Stimulated activated CD8-positive, alpha-beta memory T cell treated with anti-CD3 and anti-CD28 coated beads, Interleukin-15, amount 100 ng/mL, for 24 hours (primary cell): ENCODE results near the gene ASS1.

Experiments used
- DNase-seq: peaks from one replicate; pipeline ENCODE4 v3.0.0-alpha.2; 2020; ENCODE audit warnings: low read depth

The ASS1 gene

GRCh38 chr9:130419521-130420035 is 25.2 kb upstream of the ASS1 start:
- no peak for DNase-seq

DNA sequence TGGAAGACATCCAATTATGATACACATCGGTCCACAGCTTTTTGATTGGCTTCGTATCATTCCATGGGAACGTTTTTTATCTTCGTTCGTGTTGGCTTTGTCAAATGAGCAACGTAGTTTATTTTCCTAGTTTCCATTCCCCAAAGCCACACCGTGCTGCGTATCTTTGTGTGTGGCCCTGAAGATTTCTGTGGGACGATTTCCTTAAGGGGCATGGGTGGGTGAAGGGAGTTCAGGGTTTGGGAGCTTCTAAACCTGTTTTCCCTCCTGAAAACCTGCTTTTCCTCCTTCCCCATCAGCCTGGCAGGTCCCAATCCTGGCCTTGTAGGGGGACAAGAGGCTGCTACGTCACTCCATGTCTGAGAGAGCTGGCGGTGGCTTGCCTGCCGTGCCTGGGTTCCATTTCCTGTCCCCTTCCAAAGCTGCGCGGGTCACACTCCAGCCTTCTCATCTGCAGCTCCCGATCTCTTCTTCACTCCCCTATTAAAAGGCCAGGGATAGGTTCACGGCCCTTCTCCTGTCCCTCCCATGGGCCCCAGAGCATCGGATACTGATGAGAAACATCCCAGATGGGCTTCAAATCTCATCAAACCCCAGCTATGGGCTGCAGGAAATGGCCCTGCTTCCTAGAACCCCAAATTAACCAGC is 23.5 kb upstream of the ASS1 start:
- DNase-seq, result no peak

DNA sequence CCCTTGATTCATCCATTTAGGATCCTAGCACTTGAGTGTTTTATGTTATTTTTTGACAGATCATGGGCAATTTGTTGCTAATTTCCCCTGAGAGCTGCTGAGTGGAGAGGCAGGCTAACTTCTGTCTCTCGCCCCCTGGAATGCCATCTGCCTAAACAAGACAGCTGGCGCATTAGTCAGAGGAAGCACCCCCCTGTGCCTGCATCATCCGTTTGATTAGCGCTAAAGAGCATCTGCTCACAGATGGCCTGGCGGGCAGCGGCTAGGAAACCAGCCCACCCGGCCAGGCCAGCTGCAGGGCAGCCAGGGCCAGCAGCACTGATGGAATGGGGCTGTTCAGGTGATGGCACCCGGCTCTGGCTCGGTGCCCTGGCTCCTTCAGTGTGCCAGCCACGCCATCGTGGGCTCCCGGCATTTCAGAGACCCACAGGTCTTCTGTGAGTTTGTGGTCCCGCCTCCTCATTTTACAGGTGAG is 22.9 kb upstream of the ASS1 start:
- DNase-seq, result no peak

GRCh38 chr9:130422546-130422945 is 22.2 kb upstream of the ASS1 start:
- no peak for DNase-seq

- DNase-seq, result no peak
These were observed 21.5 kb upstream of the ASS1 start for GRCh38 chr9:130423272-130423671.

- no peak for DNase-seq
These were observed 19.9 kb upstream of the ASS1 start for GRCh38 chr9:130424595-130425454.

GRCh38 chr9:130425741-130426466 is 18.9 kb upstream of the ASS1 start:
- DNase-seq, result no peak

GRCh38 chr9:130426467-130426773 is 18.3 kb upstream of the ASS1 start:
- no peak for DNase-seq

DNA sequence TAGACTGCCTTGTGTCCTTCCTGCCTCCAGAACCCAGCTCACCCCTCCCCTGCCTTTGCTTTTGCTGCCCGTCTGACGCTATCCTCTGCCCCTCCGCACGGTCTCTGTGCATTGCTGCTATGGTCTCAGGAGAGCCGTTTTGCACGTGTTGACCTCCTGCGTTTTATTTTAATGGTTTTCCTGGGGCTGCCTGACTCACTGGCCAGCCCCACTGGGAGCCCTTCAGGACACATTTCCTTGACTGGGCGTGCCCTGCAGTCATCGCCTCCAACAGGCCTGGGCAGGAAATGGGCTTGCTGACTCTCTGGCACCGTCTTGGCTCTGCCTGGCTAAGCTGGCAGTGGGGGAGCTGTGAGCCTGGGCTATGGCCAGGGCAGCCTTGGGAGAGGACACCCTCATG is 17.9 kb upstream of the ASS1 start:
- no peak for DNase-seq

DNA sequence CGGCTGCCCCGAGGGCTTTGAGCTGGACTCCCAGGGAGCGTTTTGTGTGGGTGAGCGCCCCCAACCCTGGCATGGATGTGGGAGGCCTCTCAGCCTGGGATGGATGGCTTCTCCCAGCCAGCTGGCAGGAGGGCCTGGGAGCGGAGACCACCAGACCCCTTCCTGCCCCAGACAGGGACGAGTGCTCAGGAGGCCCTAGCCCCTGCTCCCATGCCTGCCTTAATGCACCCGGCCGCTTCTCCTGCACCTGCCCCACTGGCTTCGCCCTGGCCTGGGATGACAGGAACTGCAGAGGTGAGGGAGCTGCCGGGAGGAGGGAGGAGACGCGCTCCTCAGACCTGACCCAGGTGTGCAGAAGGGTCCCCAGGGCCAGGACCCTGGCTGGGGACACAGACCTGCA is 17.4 kb upstream of the ASS1 start:
- no peak for DNase-seq

GRCh38 chr9:130428086-130428665 is 16.6 kb upstream of the ASS1 start:
- DNase-seq, result no peak

DNA sequence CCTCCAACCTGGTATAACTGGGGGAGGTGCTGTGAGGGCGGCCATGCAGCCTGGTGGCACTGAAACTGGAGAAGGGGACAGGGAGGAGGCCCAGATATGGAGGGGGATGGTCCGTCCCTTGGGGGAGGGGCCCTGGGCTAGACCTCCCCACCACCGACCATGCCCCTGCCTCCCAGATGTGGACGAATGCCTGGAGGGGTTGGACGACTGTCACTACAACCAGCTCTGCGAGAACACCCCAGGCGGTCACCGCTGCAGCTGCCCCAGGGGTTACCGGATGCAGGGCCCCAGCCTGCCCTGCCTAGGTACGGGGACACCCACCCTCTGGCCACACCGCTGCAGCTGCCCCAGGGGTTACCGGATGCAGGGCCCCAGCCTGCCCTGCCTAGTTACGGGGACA is 15.4 kb upstream of the ASS1 start:
- no peak for DNase-seq

- DNase-seq, result no peak
These were observed 14.9 kb upstream of the ASS1 start for GRCh38 chr9:130429831-130430230.

DNA sequence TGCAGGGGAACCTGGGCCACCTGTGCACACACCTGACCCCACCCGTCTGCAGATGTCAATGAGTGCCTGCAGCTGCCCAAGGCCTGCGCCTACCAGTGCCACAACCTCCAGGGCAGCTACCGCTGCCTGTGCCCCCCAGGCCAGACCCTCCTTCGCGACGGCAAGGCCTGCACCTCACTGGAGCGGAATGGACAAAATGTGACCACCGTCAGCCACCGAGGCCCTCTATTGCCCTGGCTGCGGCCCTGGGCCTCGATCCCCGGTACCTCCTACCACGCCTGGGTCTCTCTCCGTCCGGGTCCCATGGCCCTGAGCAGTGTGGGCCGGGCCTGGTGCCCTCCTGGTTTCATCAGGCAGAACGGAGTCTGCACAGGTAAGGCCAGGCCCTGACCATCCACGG is 14.5 kb upstream of the ASS1 start:
- DNase-seq, result no peak

- no peak for DNase-seq
These were observed 13.8 kb upstream of the ASS1 start for GRCh38 chr9:130430734-130431535.

GRCh38 chr9:130431536-130432303 is 13.0 kb upstream of the ASS1 start:
- no peak for DNase-seq

DNA sequence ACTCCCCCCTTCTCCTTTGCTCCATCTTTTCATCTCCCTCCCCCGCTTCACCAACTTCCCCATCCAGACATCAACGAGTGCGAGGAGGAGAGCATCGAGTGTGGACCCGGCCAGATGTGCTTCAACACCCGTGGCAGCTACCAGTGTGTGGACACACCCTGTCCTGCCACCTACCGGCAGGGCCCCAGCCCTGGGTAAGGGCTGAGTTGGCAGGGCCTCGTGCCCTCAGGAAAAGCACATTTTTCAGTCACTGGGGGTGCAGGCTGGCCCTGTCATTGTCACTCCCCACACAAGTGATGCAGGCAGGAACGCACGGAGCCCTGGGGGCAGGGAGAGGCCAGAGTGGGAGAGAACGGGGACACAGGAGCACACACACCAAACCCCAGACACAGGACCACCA is 12.4 kb upstream of the ASS1 start:
- DNase-seq, result no peak

DNA sequence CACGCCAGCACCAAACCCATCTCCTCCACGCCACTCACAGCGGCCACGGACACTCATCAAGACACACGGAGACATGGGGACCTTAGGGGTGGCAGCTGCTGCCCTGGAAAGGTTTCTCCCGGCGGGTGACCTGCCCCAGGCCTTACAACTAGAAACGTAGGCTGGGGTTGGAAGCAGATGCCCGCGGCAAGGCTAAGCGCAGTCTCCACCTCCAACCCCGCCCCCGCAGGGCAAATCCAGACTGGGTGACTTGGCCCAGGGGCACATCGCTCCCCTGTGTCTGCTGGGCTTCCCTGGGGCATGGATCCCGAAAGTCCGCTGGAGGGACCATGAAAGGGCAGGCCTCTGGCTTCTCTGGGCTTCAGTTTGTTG is 12.0 kb upstream of the ASS1 start:
- no peak for DNase-seq

- peak; percentile 23 for DNase-seq
These were observed 11.4 kb upstream of the ASS1 start for GRCh38 chr9:130433168-130433946.

GRCh38 chr9:130433947-130434262 is 10.9 kb upstream of the ASS1 start:
- no peak for DNase-seq
